HL-60 (cell line): Measurements from ENCODE around the gene KRT75.

Experiments
- DNase-seq, 2 experiments: peaks; one replicate each; pipeline ENCODE4 v3.0.0-alpha.2; 2010 to 2020; ENCODE audit warnings: low read depth in 1 of 2, low spot score in 1 of 2
- H3K27ac ChIP-seq: fragments of 250-450 bp; sonication (Bioruptor Pico); replicated peaks from 2 replicates; pipeline ENCODE4 v1.5.1; 2020; ENCODE audit warnings: mild to moderate bottlenecking, moderate library complexity
- H3K27me3 ChIP-seq: fragments of 250-450 bp; sonication (Bioruptor Pico); 2 replicates; pipeline ENCODE4 v1.5.1; 2021; ENCODE audit warnings: mild to moderate bottlenecking, moderate library complexity; ENCODE audit not compliant: insufficient read depth, poor library complexity, severe bottlenecking
- H3K4me3 ChIP-seq: replicated peaks from 2 replicates; pipeline ENCODE4 v1.5.1; 2011; ENCODE audit warnings: mild to moderate bottlenecking, control low read depth, low read length; ENCODE audit not compliant: insufficient read depth
- CTCF ChIP-seq: IDR thresholded peaks from one replicate; pipeline ENCODE4 v1.5.1; 2011; ENCODE audit warnings: low read length, control low read depth, inconsistent platforms; ENCODE audit not compliant: insufficient read depth
- GABPA ChIP-seq: IDR thresholded peaks from 2 replicates; pipeline ENCODE4 v1.6.1; 2012; ENCODE audit warnings: low read depth
- POLR2AphosphoS5 ChIP-seq: IDR thresholded peaks from 2 replicates; pipeline ENCODE4 v1.6.1; 2012; ENCODE audit warnings: low read depth
- REST ChIP-seq: IDR thresholded peaks from 2 replicates; pipeline ENCODE4 v1.6.1; 2012; ENCODE audit warnings: low read depth; ENCODE audit not compliant: insufficient replicate concordance
- SPI1 ChIP-seq: IDR thresholded peaks from 2 replicates; pipeline ENCODE4 v1.6.1; 2012; ENCODE audit warnings: low read depth, mild to moderate bottlenecking, borderline replicate concordance

Gene KRT75

GRCh38 chr12:52436000-52436827 is 2.0 kb upstream of the KRT75 start:
- Histone ChIP-seq H3K4me3 (no peak overlapping the region), H3K27ac (no peak overlapping the region), H3K27me3 (no peaks in the 10 kb centered on the region)
- TF ChIP-seq CTCF (no peak), REST (no peak), GABPA (no peak), SPI1 (no peak), POLR2AphosphoS5 (no peak)
- no peak for DNase-seq

- DNase-seq: no peak
- no peak overlapping the region for H3K27ac ChIP-seq
- no peak overlapping the region for H3K4me3 ChIP-seq
- no peaks in the 10 kb centered on the region for H3K27me3 ChIP-seq
- TF ChIP-seq SPI1 (no peak), REST (no peak), GABPA (no peak), POLR2AphosphoS5 (no peak), CTCF (no peak)
These were observed 1.5 kb upstream of the KRT75 start for GRCh38 chr12:52435659-52435999.

- no peaks in the 10 kb centered on the region for H3K27me3 ChIP-seq
- no peak for TF ChIP-seq SPI1
- TF ChIP-seq POLR2AphosphoS5: no peak
- H3K27ac ChIP-seq: no peak overlapping the region
These were observed 774 bp upstream of the KRT75 start for GRCh38 chr12:52434760-52435530.

GRCh38 chr12:52433501-52434080 is 580 bp downstream of the KRT75 start:
- no peak for DNase-seq
- peaks cover 3% of the 10 kb centered on the region for H3K27me3 ChIP-seq
- H3K27ac ChIP-seq: no peak overlapping the region
- TF ChIP-seq POLR2AphosphoS5: no peak
- H3K4me3 ChIP-seq: no peak overlapping the region

More at GRCh38 chr12:52434760-52435530, 774 bp upstream of the KRT75 start:
- no peak for DNase-seq
- H3K4me3 ChIP-seq: no peak overlapping the region
